MM.1S (cell line): Measurements from ENCODE around the gene FGF12.
A peak's percentile ranks its signal among the peaks of the same experiment; 100 is the strongest.

Source experiments
- DNase-seq: peaks from one replicate; pipeline ENCODE4 v3.0.0-alpha.2; 2015
- H2AFZ ChIP-seq: fragments of 300-600 bp; sonication (generic); 2 replicates; pipeline ENCODE4 v1.6.0; 2016; ENCODE audit warnings: antibody characterized with exemption, low read length
- H3F3A ChIP-seq: fragments of 300-600 bp; sonication (generic); 2 replicates; pipeline ENCODE4 v1.6.1; 2016; ENCODE audit warnings: mild to moderate bottlenecking, antibody characterized with exemption, low read length, moderate library complexity, mixed read lengths; ENCODE audit not compliant: insufficient read depth
- H3K27ac ChIP-seq: fragments of 300-600 bp; sonication (generic); 2 replicates; pipeline ENCODE4 v1.5.1; 2016; ENCODE audit warnings: mild to moderate bottlenecking, low read length
- H3K27me3 ChIP-seq: fragments of 300-600 bp; sonication (generic); replicated peaks from 2 replicates; pipeline ENCODE4 v1.6.0; 2016; ENCODE audit warnings: low read length; ENCODE audit not compliant: insufficient read depth
- H3K36me3 ChIP-seq: fragments of 300-600 bp; sonication (generic); replicated peaks from 2 replicates; pipeline ENCODE4 v1.6.1; 2016; ENCODE audit warnings: mild to moderate bottlenecking, low read length, mixed read lengths; ENCODE audit not compliant: insufficient read depth
- H3K4me1 ChIP-seq: fragments of 300-600 bp; sonication (generic); 2 replicates; pipeline ENCODE4 v1.6.1; 2016; ENCODE audit warnings: low read length, mixed read lengths
- H3K4me2 ChIP-seq: fragments of 300-600 bp; sonication (generic); 2 replicates; pipeline ENCODE4 v1.6.0; 2016; ENCODE audit warnings: low read depth, low read length
- H3K4me3 ChIP-seq: fragments of 300-600 bp; sonication (generic); 2 replicates; pipeline ENCODE4 v1.5.1; 2016; ENCODE audit warnings: low read length, mixed read lengths
- H3K79me2 ChIP-seq: fragments of 300-600 bp; sonication (generic); 2 replicates; pipeline ENCODE4 v1.6.1; 2016; ENCODE audit warnings: mixed run types, low read length, mixed read lengths
- H3K9ac ChIP-seq: fragments of 300-600 bp; sonication (generic); 2 replicates; pipeline ENCODE4 v1.6.1; 2016; ENCODE audit warnings: low read length, mixed read lengths
- H3K9me2 ChIP-seq: fragments of 300-600 bp; sonication (generic); replicated peaks from 2 replicates; pipeline ENCODE4 v1.6.1; 2016; ENCODE audit warnings: mild to moderate bottlenecking, low read length, mixed read lengths; ENCODE audit not compliant: insufficient read depth
- H3K9me3 ChIP-seq: fragments of 300-600 bp; sonication (generic); replicated peaks from 2 replicates; pipeline ENCODE4 v1.6.1; 2016; ENCODE audit warnings: mild to moderate bottlenecking, low read length, mixed read lengths; ENCODE audit not compliant: insufficient read depth
- H4K20me1 ChIP-seq: fragments of 300-600 bp; sonication (generic); 2 replicates; pipeline ENCODE4 v1.6.1; 2016; ENCODE audit warnings: mild to moderate bottlenecking, low read length, moderate library complexity, mixed read lengths; ENCODE audit not compliant: insufficient read depth
- EZH2 ChIP-seq: fragments of 300-600 bp; sonication (generic); optimal IDR thresholded peaks from 2 replicates; pipeline ENCODE3; 2017; ENCODE audit warnings: low read depth, mild to moderate bottlenecking, antibody characterized with exemption, low read length, mixed read lengths
- EZH2phosphoT487 ChIP-seq: fragments of 300-600 bp; sonication (generic); IDR thresholded peaks from 2 replicates; pipeline ENCODE4 v1.6.1; 2018; ENCODE audit warnings: antibody characterized with exemption, low read length
- TF ChIP-seq, protein P1 (sequence below): fragments of 300-600 bp; sonication (generic); IDR thresholded peaks from 2 replicates; pipeline ENCODE4 v1.5.1; 2016; ENCODE audit warnings: antibody characterized with exemption, low read length, mixed read lengths

Gene FGF12

DNA sequence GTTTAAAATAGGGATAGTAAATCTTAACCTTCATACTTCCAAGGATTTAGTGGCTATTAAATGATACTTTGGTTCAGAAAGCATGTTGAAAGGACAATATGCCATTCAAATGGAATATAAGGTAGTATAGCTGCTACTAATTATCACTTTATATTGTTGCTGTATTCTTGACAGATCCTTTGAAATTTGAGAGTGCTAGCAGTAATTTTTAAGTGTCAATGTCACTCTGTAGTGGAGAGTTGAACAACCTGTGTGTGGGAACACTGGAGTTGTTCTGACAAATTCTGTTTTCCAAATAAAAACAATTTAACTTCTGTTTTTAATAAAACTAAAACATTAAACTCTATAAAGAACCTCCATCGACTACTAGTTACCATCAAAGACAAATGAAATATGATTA, 565.7 kb downstream of the FGF12 start:
- H3K27me3 ChIP-seq = no peaks in the 10 kb centered on the region
- no peak overlapping the region for H3K27ac ChIP-seq
- TF ChIP-seq, protein P1, sequence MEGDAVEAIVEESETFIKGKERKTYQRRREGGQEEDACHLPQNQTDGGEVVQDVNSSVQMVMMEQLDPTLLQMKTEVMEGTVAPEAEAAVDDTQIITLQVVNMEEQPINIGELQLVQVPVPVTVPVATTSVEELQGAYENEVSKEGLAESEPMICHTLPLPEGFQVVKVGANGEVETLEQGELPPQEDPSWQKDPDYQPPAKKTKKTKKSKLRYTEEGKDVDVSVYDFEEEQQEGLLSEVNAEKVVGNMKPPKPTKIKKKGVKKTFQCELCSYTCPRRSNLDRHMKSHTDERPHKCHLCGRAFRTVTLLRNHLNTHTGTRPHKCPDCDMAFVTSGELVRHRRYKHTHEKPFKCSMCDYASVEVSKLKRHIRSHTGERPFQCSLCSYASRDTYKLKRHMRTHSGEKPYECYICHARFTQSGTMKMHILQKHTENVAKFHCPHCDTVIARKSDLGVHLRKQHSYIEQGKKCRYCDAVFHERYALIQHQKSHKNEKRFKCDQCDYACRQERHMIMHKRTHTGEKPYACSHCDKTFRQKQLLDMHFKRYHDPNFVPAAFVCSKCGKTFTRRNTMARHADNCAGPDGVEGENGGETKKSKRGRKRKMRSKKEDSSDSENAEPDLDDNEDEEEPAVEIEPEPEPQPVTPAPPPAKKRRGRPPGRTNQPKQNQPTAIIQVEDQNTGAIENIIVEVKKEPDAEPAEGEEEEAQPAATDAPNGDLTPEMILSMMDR = no peak
- TF ChIP-seq EZH2 = no peak
- H3F3A ChIP-seq = no peaks in the 10 kb centered on the region
- H3K4me2 ChIP-seq = no peak overlapping the region
- no peaks in the 10 kb centered on the region for H3K4me1 ChIP-seq
- H3K79me2 ChIP-seq = no peaks in the 10 kb centered on the region
- no peaks in the 10 kb centered on the region for H3K9me2 ChIP-seq
- no peaks in the 10 kb centered on the region for H3K36me3 ChIP-seq
- H3K9ac ChIP-seq = no peak overlapping the region
- no peaks in the 10 kb centered on the region for H3K9me3 ChIP-seq
- no peak overlapping the region for H3K4me3 ChIP-seq
- no peak overlapping the region for H2AFZ ChIP-seq
- no peak for DNase-seq
- no peaks in the 10 kb centered on the region for H4K20me1 ChIP-seq

DNA sequence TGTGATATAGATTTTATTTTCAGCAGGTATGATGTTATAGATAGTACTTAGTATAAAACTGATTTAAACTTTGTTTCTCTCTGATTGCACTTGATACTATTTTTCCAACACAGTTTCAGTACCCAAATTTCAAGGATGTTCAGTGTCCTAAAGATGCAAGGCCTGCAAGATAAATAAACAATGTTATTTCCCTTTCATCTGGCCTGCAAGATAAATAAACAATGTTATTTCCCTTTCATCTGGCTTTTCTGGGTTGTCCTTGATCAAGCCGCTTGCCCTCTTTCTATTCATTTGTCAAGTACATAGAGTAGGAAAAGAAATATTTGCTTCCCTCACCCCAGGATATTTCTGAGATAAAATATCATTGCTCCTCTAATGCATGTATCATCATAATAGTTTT, 571.0 kb downstream of the FGF12 start:
- Histone ChIP-seq H3K4me3 (no peak overlapping the region), H3K36me3 (no peaks in the 10 kb centered on the region), H4K20me1 (no peaks in the 10 kb centered on the region), H3K79me2 (no peaks in the 10 kb centered on the region), H3F3A (no peaks in the 10 kb centered on the region), H2AFZ (no peak overlapping the region), H3K27me3 (no peaks in the 10 kb centered on the region), H3K9me2 (no peaks in the 10 kb centered on the region), H3K4me1 (no peaks in the 10 kb centered on the region), H3K27ac (no peak overlapping the region), H3K4me2 (no peak overlapping the region), H3K9me3 (no peaks in the 10 kb centered on the region), H3K9ac (no peak overlapping the region)
- TF ChIP-seq EZH2 (no peak), EZH2phosphoT487 (no peak)
- TF ChIP-seq, protein P1 = no peak
- no peak for DNase-seq

DNA sequence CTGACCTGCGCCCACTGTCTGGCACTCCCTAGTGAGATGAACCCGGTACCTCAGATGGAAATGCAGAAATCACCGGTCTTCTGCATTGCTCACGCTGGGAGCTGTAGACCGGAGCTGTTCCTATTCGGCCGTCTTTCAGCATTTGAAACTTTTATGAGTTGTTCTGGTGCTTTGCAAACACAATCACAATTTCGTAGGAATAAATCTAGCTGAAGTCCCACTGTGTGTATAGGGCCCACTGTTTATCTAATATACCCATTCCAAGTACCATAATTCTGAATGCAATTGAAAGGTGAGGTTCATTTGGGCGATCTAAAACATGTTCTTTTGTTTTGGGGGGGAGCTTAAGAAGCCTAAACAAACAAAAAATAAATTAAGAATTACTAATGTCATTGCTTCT, 572.1 kb downstream of the FGF12 start:
- Histone ChIP-seq H3K36me3 (no peaks in the 10 kb centered on the region), H3K27ac (no peak overlapping the region), H3K4me1 (no peaks in the 10 kb centered on the region), H3K9me2 (no peaks in the 10 kb centered on the region), H4K20me1 (no peaks in the 10 kb centered on the region), H3K4me3 (peak overlapping the region; percentile 16; the same call in 1 of the 2 replicates), H2AFZ (peak overlapping the region; percentile 44; the same call in 1 of the 2 replicates), H3K9ac (no peak overlapping the region), H3K79me2 (no peaks in the 10 kb centered on the region), H3F3A (no peaks in the 10 kb centered on the region), H3K27me3 (no peaks in the 10 kb centered on the region), H3K4me2 (peak overlapping the region; percentile 39), H3K9me3 (no peaks in the 10 kb centered on the region)
- TF ChIP-seq, protein P1 = no peak
- DNase-seq = no peak

DNA sequence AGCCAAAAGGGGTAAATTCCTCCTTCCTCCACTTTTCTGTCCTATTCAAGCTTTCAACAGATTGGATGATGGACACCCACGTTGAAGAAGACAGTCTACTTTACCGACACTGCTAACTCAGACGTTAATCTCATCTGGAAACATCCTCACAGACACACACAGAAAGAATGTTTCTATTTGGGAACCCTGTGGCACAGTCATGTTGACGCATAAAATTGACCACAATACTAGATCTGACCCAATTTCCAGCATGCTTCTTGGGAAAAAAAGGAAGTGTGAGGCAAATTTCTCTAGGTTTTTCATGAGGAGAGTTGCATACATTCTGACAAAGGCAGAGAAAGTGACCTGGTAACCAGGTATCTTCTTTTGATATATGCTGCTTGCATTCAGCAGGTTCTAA, 594.1 kb downstream of the FGF12 start:
- Histone ChIP-seq H3K4me2 (no peak overlapping the region), H3K79me2 (no peaks in the 10 kb centered on the region)

More for the DNA sequence above, 594.1 kb downstream of the FGF12 start:
- H3K36me3 ChIP-seq = no peaks in the 10 kb centered on the region
- no peaks in the 10 kb centered on the region for H3K9me2 ChIP-seq
- no peak overlapping the region for H2AFZ ChIP-seq
- H3F3A ChIP-seq = no peaks in the 10 kb centered on the region
- no peak overlapping the region for H3K27ac ChIP-seq
- H3K27me3 ChIP-seq = no peaks in the 10 kb centered on the region
- H3K9me3 ChIP-seq = no peaks in the 10 kb centered on the region
- H3K4me3 ChIP-seq = no peak overlapping the region
- no peaks in the 10 kb centered on the region for H3K4me1 ChIP-seq
- TF ChIP-seq EZH2 (no peak), EZH2phosphoT487 (no peak)
- TF ChIP-seq, protein P1 = no peak
- no peak for DNase-seq
- no peaks in the 10 kb centered on the region for H4K20me1 ChIP-seq
- no peak overlapping the region for H3K9ac ChIP-seq
